Left ventricle myocardium inferior (tissue), 1 donor: ENCODE data around the gene COMMD9. TPM values are rescaled to one million over a fixed set of nuclear protein-coding genes. Genes with fewer than 3 reads are reported as not detected.

Source experiments
- DNase-seq: peaks from one replicate; pipeline ENCODE4 v3.0.0-alpha.2; 2020
- H3K27ac ChIP-seq: fragments of 200-600 bp; replicated peaks from 2 replicates; pipeline ENCODE4 v1.8.0; 2021
- H3K27me3 ChIP-seq: fragments of 200-600 bp; 2 replicates; pipeline ENCODE4 v1.8.0; 2021; ENCODE audit warnings: low read depth
- H3K36me3 ChIP-seq: fragments of 200-600 bp; 2 replicates; pipeline ENCODE4 v1.8.0; 2021
- H3K4me1 ChIP-seq: fragments of 200-600 bp; 2 replicates; pipeline ENCODE4 v1.8.0; 2021
- H3K4me3 ChIP-seq: fragments of 200-600 bp; 2 replicates; pipeline ENCODE4 v1.8.0; 2021; ENCODE audit warnings: mild to moderate bottlenecking, moderate library complexity
- H3K9me3 ChIP-seq: fragments of 200-600 bp; replicated peaks from 2 replicates; pipeline ENCODE4 v1.8.0; 2021
- CTCF ChIP-seq: fragments of 200-600 bp; IDR thresholded peaks from 2 replicates; pipeline ENCODE4 v1.8.0; 2021; ENCODE audit warnings: antibody characterized with exemption, mild to moderate bottlenecking, borderline replicate concordance
- intact Hi-C: fragments of 100-400 bp; cut with micrococcal nuclease; formaldehyde crosslinking; loops from one replicate; pipeline ENCODE4 v1.11.0; 2022
- total RNA-seq: library from RNA; stranded (reverse); fragmentation: NEBNext Ultra II Directional; extraction: Animal tissue kit (Norgen Biotek cat#: 25700); gene quantifications from one replicate; pipeline ENCODE4 v1.2.1, GENCODE V29; 2021
- donor health status: DM: no; HTN: yes; CAD: no; lungs with severe emphysema.

COMMD9 gene
- total RNA-seq, 1 donor from 2014 or later = 58.0 TPM

GRCh38 chr11:36270701-36271100 lies 18.5 kb downstream of the COMMD9 start:
- no peaks in the 10 kb centered on the region for H3K4me1 ChIP-seq
- TF ChIP-seq CTCF = no peak
- intact Hi-C loops = no loop called here
- no peak overlapping the region for H3K27ac ChIP-seq
- peaks cover 51% of the 10 kb centered on the region for H3K36me3 ChIP-seq
- H3K9me3 ChIP-seq = peaks cover 13% of the 10 kb centered on the region
- H3K27me3 ChIP-seq = no peaks in the 10 kb centered on the region
- no peak for DNase-seq
- no peak overlapping the region for H3K4me3 ChIP-seq

- H3K27me3 ChIP-seq = peaks cover under 1% of the 10 kb centered on the region
- no peak overlapping the region for H3K4me3 ChIP-seq
- TF ChIP-seq CTCF = no peak
- H3K27ac ChIP-seq = no peak overlapping the region
- H3K9me3 ChIP-seq = peaks cover 13% of the 10 kb centered on the region
- intact Hi-C loops = no loop called here
- H3K36me3 ChIP-seq = peaks cover 29% of the 10 kb centered on the region
- no peak for DNase-seq
- H3K4me1 ChIP-seq = no peaks in the 10 kb centered on the region
These were observed 20.8 kb downstream of the COMMD9 start for GRCh38 chr11:36268337-36268985.

GRCh38 chr11:36266767-36267166 lies 22.5 kb downstream of the COMMD9 start:
- Histone ChIP-seq H3K4me3 (no peak overlapping the region), H3K27ac (no peak overlapping the region), H3K9me3 (no peaks in the 10 kb centered on the region), H3K4me1 (no peaks in the 10 kb centered on the region), H3K27me3 (peaks cover 16% of the 10 kb centered on the region), H3K36me3 (peaks cover 12% of the 10 kb centered on the region)
- intact Hi-C loops = no loop called here
- TF ChIP-seq CTCF = no peak
- no peak for DNase-seq

- no peak overlapping the region for H3K4me3 ChIP-seq
- peak; percentile 36 for DNase-seq
- peaks cover 7% of the 10 kb centered on the region for H3K36me3 ChIP-seq
- TF ChIP-seq CTCF = peak; percentile 83
- intact Hi-C loops = no loop called here
- H3K4me1 ChIP-seq = no peaks in the 10 kb centered on the region
- H3K27ac ChIP-seq = no peak overlapping the region
- no peaks in the 10 kb centered on the region for H3K9me3 ChIP-seq
- peaks cover 23% of the 10 kb centered on the region for H3K27me3 ChIP-seq
These were observed 23.2 kb downstream of the COMMD9 start for GRCh38 chr11:36265793-36266628.

- no peaks in the 10 kb centered on the region for H3K9me3 ChIP-seq
- TF ChIP-seq CTCF = no peak
- DNase-seq = no peak
- no peak overlapping the region for H3K4me3 ChIP-seq
- intact Hi-C loops = no loop called here
- no peaks in the 10 kb centered on the region for H3K4me1 ChIP-seq
- H3K27ac ChIP-seq = no peak overlapping the region
- H3K27me3 ChIP-seq = peaks cover 34% of the 10 kb centered on the region
- H3K36me3 ChIP-seq = no peaks in the 10 kb centered on the region
These were observed 24.3 kb downstream of the COMMD9 start for GRCh38 chr11:36264973-36265344.
